ENCODE results near the gene PKN1.
A peak's percentile ranks its signal among the peaks of the same experiment; 100 is the strongest.
"Not testable (repeated sequence)": the region's sequence is repeated elsewhere in the genome, so short reads cannot be mapped to it uniquely, and the experiment has no call there.

Gene PKN1

GRCh38 chr19:14403145-14403930 is 29.8 kb upstream of the PKN1 start:
- H3K36me3 Mint-ChIP-seq = peaks cover 17% of the 10 kb centered on the region
- H3K9me3 Mint-ChIP-seq, H3K27ac Mint-ChIP-seq: not testable (repeated sequence)

GRCh38 chr19:14404312-14404711 is 28.8 kb upstream of the PKN1 start:
- Mint-ChIP-seq H3K4me1 (peaks cover 5% of the 10 kb centered on the region), H3K27me3 (no peaks in the 10 kb centered on the region), H3K27ac (peak overlapping the region; percentile 70), H3K4me3 (no peak overlapping the region), H3K9me3 (no peaks in the 10 kb centered on the region), H3K36me3 (peaks cover 20% of the 10 kb centered on the region)

More at GRCh38 chr19:14403145-14403930, 29.8 kb upstream of the PKN1 start:
- not testable (repeated sequence) for H3K27me3 Mint-ChIP-seq, H3K4me1 Mint-ChIP-seq, H3K4me3 Mint-ChIP-seq

- Mint-ChIP-seq H3K9me3 (no peaks in the 10 kb centered on the region), H3K27ac (peak overlapping the region; percentile 88), H3K36me3 (peaks cover 24% of the 10 kb centered on the region), H3K4me3 (no peak overlapping the region), H3K27me3 (no peaks in the 10 kb centered on the region), H3K4me1 (peaks cover 5% of the 10 kb centered on the region)
Observed at GRCh38 chr19:14405380-14405757, 27.7 kb upstream of the PKN1 start.

DNA sequence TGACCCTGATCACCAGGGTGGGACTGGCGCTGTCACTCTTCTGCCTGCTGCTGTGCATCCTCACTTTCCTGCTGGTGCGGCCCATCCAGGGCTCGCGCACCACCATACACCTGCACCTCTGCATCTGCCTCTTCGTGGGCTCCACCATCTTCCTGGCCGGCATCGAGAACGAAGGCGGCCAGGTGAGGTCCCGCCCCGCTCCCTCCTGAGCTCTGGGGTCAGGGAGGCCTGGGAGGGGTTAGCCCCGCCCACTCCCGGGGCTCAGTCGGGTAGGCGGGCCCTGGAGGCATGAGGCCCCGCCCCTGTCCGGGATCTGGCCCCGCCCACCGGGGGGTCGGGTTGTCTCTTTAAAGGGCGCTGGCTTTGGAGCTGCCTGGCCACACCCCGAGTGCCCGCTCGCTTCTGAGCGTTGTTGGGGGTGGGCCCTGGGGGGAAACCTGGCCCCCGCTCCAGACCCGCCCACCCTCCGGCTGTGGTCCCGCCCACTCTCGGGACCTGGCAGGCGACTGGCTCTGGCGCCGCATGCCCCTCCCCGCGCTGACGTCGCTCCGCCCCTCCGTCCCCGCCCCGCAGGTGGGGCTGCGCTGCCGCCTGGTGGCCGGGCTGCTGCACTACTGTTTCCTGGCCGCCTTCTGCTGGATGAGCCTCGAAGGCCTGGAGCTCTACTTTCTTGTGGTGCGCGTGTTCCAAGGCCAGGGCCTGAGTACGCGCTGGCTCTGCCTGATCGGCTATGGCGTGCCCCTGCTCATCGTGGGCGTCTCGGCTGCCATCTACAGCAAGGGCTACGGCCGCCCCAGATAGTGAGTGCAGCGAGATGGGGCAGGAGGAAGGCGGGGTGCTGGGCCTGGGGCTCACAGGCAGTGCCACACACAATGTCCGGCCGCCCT is 27.1 kb upstream of the PKN1 start:
- peaks cover 5% of the 10 kb centered on the region for H3K4me1 Mint-ChIP-seq
- H3K4me3 Mint-ChIP-seq = no peak overlapping the region
- H3K27ac Mint-ChIP-seq = peak overlapping the region; percentile 92
- H3K36me3 Mint-ChIP-seq = peaks cover 24% of the 10 kb centered on the region
- no peaks in the 10 kb centered on the region for H3K9me3 Mint-ChIP-seq
- H3K27me3 Mint-ChIP-seq = no peaks in the 10 kb centered on the region

DNA sequence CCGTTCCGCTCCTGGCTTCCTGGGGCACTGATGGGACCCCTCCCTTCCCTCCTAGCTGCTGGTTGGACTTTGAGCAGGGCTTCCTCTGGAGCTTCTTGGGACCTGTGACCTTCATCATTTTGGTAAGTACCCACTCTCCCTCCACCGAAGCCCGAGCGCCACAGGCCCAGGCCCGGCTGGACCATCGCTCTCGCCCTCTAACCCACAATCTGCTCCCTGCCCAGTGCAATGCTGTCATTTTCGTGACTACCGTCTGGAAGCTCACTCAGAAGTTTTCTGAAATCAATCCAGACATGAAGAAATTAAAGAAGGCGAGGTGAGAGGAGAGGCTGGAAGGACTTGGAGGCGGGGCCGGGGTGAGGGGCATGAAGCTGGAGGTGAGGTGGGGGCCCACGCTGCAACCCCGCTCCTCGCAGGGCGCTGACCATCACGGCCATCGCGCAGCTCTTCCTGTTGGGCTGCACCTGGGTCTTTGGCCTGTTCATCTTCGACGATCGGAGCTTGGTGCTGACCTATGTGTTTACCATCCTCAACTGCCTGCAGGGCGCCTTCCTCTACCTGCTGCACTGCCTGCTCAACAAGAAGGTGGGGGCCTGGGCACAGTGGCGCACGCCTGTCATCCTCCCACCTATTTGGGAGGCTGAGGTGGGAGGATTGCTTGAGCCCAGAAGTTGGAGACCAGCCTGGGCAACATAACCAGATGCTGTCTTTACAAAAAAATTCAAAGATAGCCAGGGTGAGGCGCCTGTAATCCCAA is 26.3 kb upstream of the PKN1 start:
- Mint-ChIP-seq H3K4me3 (no peak overlapping the region), H3K27ac (peak overlapping the region; percentile 46), H3K4me1 (peaks cover 6% of the 10 kb centered on the region), H3K27me3 (no peaks in the 10 kb centered on the region), H3K36me3 (peaks cover 23% of the 10 kb centered on the region), H3K9me3 (no peaks in the 10 kb centered on the region)

DNA sequence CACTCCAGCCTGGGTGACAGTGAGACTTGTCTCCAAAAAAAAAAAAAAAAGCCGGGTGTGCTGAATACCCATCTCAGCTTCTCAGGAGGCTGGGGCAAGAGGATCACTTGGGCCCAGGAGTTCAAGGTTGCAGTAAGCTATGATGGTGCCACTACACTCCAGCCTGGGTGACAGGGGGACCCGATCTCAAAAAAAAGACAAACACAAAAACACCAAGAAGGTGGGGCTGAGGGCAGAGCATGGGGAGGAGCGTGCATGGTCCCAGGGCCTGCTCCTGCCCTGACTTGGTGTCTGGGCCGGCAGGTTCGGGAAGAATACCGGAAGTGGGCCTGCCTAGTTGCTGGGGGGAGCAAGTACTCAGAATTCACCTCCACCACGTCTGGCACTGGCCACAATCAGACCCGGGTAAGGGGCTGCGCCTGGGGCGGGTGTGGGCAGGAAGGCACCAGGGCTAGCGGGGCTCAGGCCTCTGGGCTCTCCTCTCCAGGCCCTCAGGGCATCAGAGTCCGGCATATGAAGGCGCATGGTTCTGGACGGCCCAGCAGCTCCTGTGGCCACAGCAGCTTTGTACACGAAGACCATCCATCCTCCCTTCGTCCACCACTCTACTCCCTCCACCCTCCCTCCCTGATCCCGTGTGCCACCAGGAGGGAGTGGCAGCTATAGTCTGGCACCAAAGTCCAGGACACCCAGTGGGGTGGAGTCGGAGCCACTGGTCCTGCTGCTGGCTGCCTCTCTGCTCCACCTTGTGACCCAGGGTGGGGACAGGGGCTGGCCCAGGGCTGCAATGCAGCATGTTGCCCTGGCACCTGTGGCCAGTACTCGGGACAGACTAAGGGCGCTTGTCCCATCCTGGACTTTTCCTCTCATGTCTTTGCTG is 25.3 kb upstream of the PKN1 start:
- Mint-ChIP-seq H3K27ac (peak overlapping the region; percentile 88), H3K36me3 (peaks cover 21% of the 10 kb centered on the region), H3K4me1 (peaks cover 8% of the 10 kb centered on the region), H3K4me3 (peak overlapping the region; percentile 13), H3K27me3 (no peaks in the 10 kb centered on the region), H3K9me3 (no peaks in the 10 kb centered on the region)

DNA sequence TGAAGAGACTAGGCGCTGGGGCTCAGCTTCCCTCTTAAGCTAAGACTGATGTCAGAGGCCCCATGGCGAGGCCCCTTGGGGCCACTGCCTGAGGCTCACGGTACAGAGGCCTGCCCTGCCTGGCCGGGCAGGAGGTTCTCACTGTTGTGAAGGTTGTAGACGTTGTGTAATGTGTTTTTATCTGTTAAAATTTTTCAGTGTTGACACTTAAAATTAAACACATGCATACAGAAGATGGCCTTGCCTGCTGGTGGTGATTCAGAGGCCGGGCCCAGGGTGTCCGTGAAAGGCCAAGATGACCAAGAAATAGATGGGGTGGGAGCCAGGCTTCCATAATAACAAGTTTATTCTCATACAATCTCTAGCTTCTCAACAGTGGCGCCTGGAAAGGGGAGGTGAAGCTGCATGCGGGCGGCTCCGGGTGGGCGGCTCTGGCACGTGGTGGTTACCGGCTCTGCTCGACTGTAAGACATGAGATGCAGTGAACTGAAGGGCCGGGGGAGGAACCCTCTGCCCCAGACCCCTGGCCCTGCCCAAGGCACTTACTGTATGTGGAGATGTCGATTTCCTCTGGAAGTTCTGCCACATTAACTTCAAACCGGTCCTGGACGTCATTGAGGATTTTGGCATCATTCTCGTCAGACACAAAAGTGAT is 24.5 kb upstream of the PKN1 start:
- H3K4me1 Mint-ChIP-seq = peaks cover 16% of the 10 kb centered on the region
- H3K9me3 Mint-ChIP-seq = no peaks in the 10 kb centered on the region
- H3K27me3 Mint-ChIP-seq = no peaks in the 10 kb centered on the region
- H3K27ac Mint-ChIP-seq = peak overlapping the region; percentile 88
- H3K36me3 Mint-ChIP-seq = peaks cover 25% of the 10 kb centered on the region
- peak overlapping the region; percentile 3 for H3K4me3 Mint-ChIP-seq

GRCh38 chr19:14409146-14410023 is 23.7 kb upstream of the PKN1 start:
- Mint-ChIP-seq H3K4me1 (peaks cover 21% of the 10 kb centered on the region), H3K27me3 (no peaks in the 10 kb centered on the region), H3K9me3 (no peaks in the 10 kb centered on the region), H3K36me3 (peaks cover 23% of the 10 kb centered on the region), H3K4me3 (peak overlapping the region; percentile 15), H3K27ac (peak overlapping the region; percentile 84)

DNA sequence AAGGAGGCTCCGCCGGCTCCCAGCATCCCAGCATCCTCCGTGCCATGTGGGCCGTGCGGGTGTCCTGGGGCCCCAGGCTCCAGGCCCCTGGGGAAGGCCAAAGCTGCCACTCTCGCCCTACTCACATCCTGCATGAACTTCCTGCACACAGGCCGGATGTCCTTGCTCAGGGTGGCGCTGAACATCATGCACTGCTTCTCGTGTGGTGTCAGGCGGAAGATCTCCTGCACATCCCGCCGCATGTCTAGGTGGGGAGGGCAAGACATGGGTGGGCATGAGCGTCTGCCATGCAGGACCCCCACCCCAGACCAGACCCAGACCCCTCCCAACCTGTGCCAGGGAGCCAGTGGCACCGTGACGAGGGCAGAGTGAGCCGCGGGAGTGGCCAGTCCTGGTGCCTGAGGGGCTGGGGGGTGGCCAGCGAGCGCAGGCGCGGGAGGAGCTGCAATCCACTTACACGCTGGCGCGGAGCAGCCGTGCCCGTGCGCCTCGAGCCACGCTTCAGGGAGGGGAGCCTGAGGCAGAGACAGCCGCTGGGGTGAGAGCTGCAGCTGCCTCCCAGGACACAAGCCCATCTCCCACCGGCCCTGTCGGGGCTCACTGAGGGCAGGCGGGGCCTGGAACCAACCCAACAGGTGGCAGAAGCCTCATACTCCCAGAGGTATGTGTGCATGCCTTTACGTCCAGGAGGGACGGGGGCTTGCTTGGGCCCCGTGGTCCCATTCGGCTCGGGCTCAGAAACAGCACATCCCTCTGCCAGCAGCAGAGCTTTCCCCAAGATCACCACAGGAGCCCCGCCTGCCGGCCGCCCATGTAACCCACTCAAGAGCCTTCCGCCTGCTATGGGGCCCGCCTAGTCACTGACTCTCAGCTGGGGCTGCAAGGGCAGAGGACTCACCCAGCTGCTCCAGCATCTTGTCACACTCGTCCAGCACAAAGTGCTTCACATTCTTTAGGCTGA is 22.7 kb upstream of the PKN1 start:
- no peaks in the 10 kb centered on the region for H3K27me3 Mint-ChIP-seq
- H3K9me3 Mint-ChIP-seq = no peaks in the 10 kb centered on the region
- H3K36me3 Mint-ChIP-seq = peaks cover 23% of the 10 kb centered on the region
- peaks cover 28% of the 10 kb centered on the region for H3K4me1 Mint-ChIP-seq
- H3K27ac Mint-ChIP-seq = peak overlapping the region; percentile 80
- H3K4me3 Mint-ChIP-seq = no peak overlapping the region

DNA sequence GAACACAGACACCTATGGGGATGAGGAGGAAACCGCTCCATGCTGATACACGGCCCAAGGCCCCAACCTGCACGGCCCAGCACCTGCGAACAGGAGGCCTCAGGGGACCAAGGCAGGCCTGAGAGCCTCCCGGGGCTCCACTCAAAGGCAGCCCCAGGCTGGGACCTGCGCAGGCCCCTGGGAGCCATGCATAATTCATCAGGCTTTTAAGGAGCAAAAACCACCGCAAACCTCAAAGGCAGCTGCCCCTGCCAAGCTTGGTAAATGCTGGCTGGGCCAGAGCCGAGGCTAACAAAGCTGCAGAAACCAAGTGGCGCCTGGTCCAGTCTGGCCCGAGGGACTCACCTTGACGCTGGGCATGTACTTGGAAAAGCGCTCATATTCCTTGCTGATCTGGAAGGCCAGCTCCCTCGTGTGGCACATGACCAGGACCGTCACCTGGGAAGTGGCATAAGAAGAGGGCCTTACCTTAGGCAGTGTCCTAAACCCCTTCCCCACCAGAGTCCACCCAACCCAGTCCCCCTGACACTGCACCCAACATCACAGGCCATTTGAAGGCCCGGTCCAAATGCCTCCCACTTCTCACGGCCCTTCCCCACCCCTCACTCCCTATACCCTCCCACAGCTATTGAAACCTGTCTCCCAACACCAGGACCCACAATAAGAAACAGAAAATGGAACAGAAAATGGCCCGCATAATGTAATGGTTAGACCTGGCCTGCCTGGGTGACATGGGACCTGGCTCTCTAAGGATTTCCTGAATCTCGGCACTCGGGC is 21.8 kb upstream of the PKN1 start:
- peak overlapping the region; percentile 54 for H3K4me3 Mint-ChIP-seq
- H3K4me1 Mint-ChIP-seq = peaks cover 38% of the 10 kb centered on the region
- no peaks in the 10 kb centered on the region for H3K27me3 Mint-ChIP-seq
- peaks cover 28% of the 10 kb centered on the region for H3K36me3 Mint-ChIP-seq
- H3K27ac Mint-ChIP-seq = peak overlapping the region; percentile 80
- no peaks in the 10 kb centered on the region for H3K9me3 Mint-ChIP-seq

- H3K27me3 Mint-ChIP-seq = no peaks in the 10 kb centered on the region
- peak overlapping the region; percentile 54 for H3K4me3 Mint-ChIP-seq
- H3K9me3 Mint-ChIP-seq = no peaks in the 10 kb centered on the region
- H3K27ac Mint-ChIP-seq = no peak overlapping the region
- peaks cover 43% of the 10 kb centered on the region for H3K4me1 Mint-ChIP-seq
- H3K36me3 Mint-ChIP-seq = peaks cover 31% of the 10 kb centered on the region
Observed at GRCh38 chr19:14411938-14412245, 21.2 kb upstream of the PKN1 start.

DNA sequence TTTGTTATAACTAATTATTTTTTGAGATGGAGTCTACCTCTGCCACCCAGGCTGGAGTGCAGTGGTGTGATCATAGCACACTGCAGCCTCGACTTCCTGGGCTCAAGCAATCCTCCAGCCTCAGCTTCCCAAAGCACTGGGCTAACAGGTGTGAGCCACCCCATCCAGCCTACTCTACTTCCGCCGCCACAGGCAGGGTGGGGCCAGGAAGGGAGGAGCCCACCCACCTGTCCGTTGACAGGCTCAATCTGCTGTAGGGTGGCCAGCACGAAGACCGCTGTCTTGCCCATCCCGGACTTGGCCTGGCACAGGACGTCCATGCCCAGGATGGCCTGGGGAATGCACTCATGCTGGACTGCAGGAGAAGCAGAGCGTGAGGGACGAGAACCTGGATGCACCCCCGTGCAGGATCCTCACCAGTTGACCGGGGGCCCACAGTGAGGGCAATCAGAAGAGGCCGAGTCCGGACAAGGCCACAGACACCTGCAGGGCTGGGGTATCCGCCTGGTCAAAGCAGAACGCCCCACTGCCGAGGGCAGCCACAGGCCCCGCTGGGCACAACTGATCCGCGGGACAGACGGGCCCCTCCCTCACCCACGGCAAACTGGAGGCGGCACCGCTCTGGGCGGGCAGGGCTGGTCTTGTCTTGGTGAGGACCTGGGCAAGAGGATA is 20.6 kb upstream of the PKN1 start:
- no peaks in the 10 kb centered on the region for H3K27me3 Mint-ChIP-seq
- H3K9me3 Mint-ChIP-seq = no peaks in the 10 kb centered on the region
- peak overlapping the region; percentile 55 for H3K27ac Mint-ChIP-seq
- H3K36me3 Mint-ChIP-seq = peaks cover 31% of the 10 kb centered on the region
- no peak overlapping the region for H3K4me3 Mint-ChIP-seq
- H3K4me1 Mint-ChIP-seq = peaks cover 47% of the 10 kb centered on the region

Measured in activated naive CD4-positive, alpha-beta T cell treated with anti-CD3 and anti-CD28 coated beads, Interleukin-2, amount 50 U/mL, for 24 hours (primary cell).